Left lung (tissue), 10 donors: ENCODE results near the gene GALK1. TPM values are rescaled to one million over a fixed set of nuclear protein-coding genes. Genes with fewer than 3 reads are reported as not detected.

Experiments
- ATAC-seq: fragments of 200-7000 bp; cut with Tn5 transposase; one replicate; pipeline ENCODE4 v1.9.1; 2020; ENCODE audit warnings: moderate library complexity
- DNase-seq, 4 donors: peaks; one replicate each; pipeline ENCODE4 v3.0.0-alpha.2; 2013 to 2020
- H3K27ac ChIP-seq, 2 donors: fragments of 200-600 bp; sonication (generic) in 1 of 2; one replicate each; pipeline versions ENCODE4 v1.5.0 to v1.8.0; 2020 to 2021
- H3K27me3 ChIP-seq, 2 donors: fragments of 200-600 bp; sonication (generic) in 1 of 2; one replicate each; pipeline versions ENCODE4 v1.5.0 to v1.8.0; 2020 to 2021
- H3K36me3 ChIP-seq, 2 donors: fragments of 200-600 bp; sonication (generic) in 1 of 2; one replicate each; pipeline versions ENCODE4 v1.5.0 to v1.8.0; 2020 to 2021
- H3K4me1 ChIP-seq, 2 donors: fragments of 200-600 bp; one replicate each; pipeline ENCODE4 v1.8.0; 2021
- H3K4me3 ChIP-seq, 2 donors: fragments of 200-600 bp; sonication (generic) in 1 of 2; one replicate each; pipeline versions ENCODE4 v1.5.0 to v1.8.0; 2020 to 2021; ENCODE audit warnings: mild to moderate bottlenecking in 1 of 2
- H3K9me3 ChIP-seq, 2 donors: fragments of 200-600 bp; sonication (generic) in 1 of 2; one replicate each; pipeline versions ENCODE4 v1.5.0 to v1.8.0; 2020 to 2021
- intact Hi-C, 2 donors: fragments of 100-400 bp; cut with DNase I; formaldehyde crosslinking; loops; one replicate each; pipeline versions ENCODE4 v1.11.2 to v1.14.2; 2022
- polyA plus RNA-seq, 6 donors: library from polyadenylated mRNA; unstranded; fragments of 120-200 nt; gene quantifications; one replicate each; pipeline ENCODE4 v1.2.1, GENCODE V29; 2013; ENCODE audit not compliant: insufficient read length in 6 of 6
- total RNA-seq, 2 donors: library from RNA; stranded (reverse); fragmentation: NEBNext Ultra II Directional; extraction: Animal tissue kit (Norgen Biotek cat#: 25700); gene quantifications; one replicate each; pipeline ENCODE4 v1.2.1, GENCODE V29; 2021
- TF ChIP-seq, protein P1 (sequence below), 2 donors: fragments of 200-600 bp; sonication (generic) in 1 of 2; IDR thresholded peaks; one replicate each; pipeline versions ENCODE4 v1.5.0 to v1.8.0; 2021; ENCODE audit warnings: antibody characterized with exemption in 2 of 2
- donor health status: DM: no; HTN: yes; CAD: no.
- donor health status: DM: no; HTN: no; CAD: no.

The GALK1 gene
- total and polyA plus RNA-seq, 8 donors = 10.3 to 39.6 (median 16.4) TPM

DNA sequence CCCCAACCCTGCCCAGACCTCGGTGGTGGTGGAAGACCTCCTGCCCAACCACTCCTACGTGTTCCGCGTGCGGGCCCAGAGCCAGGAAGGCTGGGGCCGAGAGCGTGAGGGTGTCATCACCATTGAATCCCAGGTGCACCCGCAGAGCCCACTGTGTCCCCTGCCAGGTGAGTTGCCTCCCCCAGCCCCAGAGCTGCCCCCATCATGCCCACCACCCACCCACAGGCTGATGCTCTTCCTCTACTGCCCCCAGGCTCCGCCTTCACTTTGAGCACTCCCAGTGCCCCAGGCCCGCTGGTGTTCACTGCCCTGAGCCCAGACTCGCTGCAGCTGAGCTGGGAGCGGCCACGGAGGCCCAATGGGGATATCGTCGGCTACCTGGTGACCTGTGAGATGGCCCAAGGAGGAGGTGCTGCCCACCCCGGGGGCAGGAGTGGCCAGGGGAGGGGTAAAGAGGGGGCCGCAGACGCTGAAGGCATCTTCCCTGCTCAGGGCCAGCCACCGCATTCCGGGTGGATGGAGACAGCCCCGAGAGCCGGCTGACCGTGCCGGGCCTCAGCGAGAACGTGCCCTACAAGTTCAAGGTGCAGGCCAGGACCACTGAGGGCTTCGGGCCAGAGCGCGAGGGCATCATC is 8.4 kb downstream of the GALK1 start:
- intact Hi-C loops = no loop called here
- Histone ChIP-seq H3K27ac (no peak overlapping the region), H3K27me3 (no peaks in the 10 kb centered on the region), H3K36me3 (peaks cover 0 to 27% of the 10 kb centered on the region in 2 donors), H3K4me1 (peaks cover 5 to 30% of the 10 kb centered on the region in 2 donors), H3K9me3 (no peaks in the 10 kb centered on the region), H3K4me3 (no peak overlapping the region)
- ATAC-seq (no peak), DNase-seq (peak in 1 of 4 donors; percentile 70)
- TF ChIP-seq, protein P1, sequence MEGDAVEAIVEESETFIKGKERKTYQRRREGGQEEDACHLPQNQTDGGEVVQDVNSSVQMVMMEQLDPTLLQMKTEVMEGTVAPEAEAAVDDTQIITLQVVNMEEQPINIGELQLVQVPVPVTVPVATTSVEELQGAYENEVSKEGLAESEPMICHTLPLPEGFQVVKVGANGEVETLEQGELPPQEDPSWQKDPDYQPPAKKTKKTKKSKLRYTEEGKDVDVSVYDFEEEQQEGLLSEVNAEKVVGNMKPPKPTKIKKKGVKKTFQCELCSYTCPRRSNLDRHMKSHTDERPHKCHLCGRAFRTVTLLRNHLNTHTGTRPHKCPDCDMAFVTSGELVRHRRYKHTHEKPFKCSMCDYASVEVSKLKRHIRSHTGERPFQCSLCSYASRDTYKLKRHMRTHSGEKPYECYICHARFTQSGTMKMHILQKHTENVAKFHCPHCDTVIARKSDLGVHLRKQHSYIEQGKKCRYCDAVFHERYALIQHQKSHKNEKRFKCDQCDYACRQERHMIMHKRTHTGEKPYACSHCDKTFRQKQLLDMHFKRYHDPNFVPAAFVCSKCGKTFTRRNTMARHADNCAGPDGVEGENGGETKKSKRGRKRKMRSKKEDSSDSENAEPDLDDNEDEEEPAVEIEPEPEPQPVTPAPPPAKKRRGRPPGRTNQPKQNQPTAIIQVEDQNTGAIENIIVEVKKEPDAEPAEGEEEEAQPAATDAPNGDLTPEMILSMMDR (IDR thresholded peaks at IDR 0.05) = no peak

DNA sequence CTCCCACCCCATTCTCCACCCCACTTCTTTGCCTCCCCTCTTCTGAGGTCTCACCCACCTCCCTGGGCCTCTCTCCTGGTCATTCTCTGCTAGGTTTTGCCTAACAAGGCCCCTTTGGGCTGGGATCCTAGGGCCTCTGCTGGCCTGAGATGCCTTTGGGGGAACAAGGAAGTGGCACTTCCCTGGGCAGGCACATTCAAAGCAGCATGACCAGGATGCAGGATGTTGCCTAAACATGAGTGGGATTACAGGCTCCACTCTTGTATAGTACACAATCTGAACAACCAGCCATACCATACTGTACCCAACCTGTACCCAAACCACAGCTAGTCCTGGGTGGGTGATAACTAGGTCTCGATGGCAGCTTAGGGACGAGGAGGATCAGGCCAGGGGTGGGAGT is 9.0 kb downstream of the GALK1 start:
- no peaks in the 10 kb centered on the region for H3K27me3 ChIP-seq
- intact Hi-C loops = no loop called here
- peaks cover 5 to 30% of the 10 kb centered on the region in 2 donors for H3K4me1 ChIP-seq
- H3K36me3 ChIP-seq = peaks cover 0 to 27% of the 10 kb centered on the region in 2 donors
- ATAC-seq (no peak), DNase-seq (peak in 1 of 4 donors; percentile 24)
- no peaks in the 10 kb centered on the region for H3K9me3 ChIP-seq
- H3K4me3 ChIP-seq = no peak overlapping the region
- TF ChIP-seq, protein P1 (IDR thresholded peaks at IDR 0.05) = no peak
- no peak overlapping the region for H3K27ac ChIP-seq

DNA sequence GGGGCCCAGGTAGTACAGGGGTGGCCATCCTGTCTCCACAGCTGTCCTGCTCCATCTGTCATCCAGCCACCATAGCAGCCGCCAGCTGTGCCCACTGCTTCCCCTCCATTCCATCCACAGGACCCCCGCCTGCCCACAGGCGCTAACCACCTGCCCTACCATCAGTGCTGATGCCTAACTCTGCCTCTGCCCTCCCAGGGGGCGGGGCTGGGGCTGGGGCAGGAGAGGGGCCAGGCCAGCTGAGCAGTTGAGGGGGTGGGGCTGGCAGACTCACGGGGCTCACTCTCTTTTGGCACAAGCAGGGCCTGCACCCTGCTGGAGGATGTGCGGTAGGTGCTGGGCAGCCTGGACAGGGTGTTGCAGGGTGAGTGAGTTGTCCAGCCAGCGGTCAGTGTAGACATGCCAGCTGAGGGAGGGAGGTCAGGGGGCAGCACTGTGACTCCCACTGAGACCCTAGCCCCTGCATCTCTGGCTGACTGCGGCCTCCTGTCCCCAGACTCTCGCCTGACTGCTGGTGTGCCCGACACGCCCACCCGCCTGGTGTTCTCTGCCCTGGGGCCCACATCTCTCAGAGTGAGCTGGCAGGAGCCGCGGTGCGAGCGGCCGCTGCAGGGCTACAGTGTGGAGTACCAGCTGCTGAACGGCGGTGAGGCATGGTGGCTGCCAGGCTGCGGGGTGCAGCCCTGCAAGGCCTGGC is 9.6 kb downstream of the GALK1 start:
- intact Hi-C loops = no loop called here
- no peaks in the 10 kb centered on the region for H3K27me3 ChIP-seq
- no peak overlapping the region for H3K27ac ChIP-seq

DNA sequence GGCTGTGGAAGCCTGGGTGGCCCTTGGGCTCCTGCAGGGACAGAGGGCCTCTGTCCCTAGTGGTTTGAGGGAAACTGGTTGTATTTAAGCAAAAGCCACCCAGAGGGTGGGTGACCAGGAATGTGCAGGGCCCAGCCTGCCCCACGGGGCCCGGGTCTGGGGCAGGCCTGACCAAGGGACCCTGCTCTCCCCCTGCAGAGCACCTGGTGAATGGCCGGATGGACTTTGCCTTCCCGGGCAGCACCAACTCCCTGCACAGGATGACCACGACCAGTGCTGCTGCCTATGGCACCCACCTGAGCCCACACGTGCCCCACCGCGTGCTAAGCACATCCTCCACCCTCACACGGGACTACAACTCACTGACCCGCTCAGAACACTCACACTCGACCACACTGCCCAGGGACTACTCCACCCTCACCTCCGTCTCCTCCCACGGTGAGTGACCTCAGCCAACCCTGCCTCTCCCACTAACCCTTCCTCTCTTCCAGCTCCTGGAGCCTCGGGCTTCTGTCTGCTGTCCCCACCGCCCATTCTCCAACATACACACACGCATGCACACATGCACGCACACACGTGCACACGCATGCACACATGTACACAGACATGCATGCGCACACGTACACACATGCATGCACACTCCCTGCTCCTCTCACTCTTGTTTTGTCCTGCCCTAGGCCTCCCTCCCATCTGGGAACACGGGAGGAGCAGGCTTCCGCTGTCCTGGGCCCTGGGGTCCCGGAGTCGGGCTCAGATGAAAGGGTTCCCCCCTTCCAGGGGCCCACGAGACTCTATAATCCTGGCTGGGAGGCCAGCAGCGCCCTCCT is 10.4 kb downstream of the GALK1 start:
- ATAC-seq (no peak), DNase-seq (peak in 1 of 4 donors; percentile 67)
- H3K4me1 ChIP-seq = peaks cover 5 to 37% of the 10 kb centered on the region in 2 donors
- H3K4me3 ChIP-seq = no peak overlapping the region
- intact Hi-C loops = no loop called here
- H3K9me3 ChIP-seq = no peaks in the 10 kb centered on the region
- peaks cover 0 to 30% of the 10 kb centered on the region in 2 donors for H3K36me3 ChIP-seq
- H3K27me3 ChIP-seq = no peaks in the 10 kb centered on the region
- TF ChIP-seq, protein P1 (IDR thresholded peaks at IDR 0.05) = no peak
- H3K27ac ChIP-seq = no peak overlapping the region

More for the DNA sequence above, 9.6 kb downstream of the GALK1 start:
- no peaks in the 10 kb centered on the region for H3K9me3 ChIP-seq
- H3K4me1 ChIP-seq = peaks cover 5 to 30% of the 10 kb centered on the region in 2 donors
- no peak overlapping the region for H3K4me3 ChIP-seq
- TF ChIP-seq, protein P1 (IDR thresholded peaks at IDR 0.05) = no peak
- H3K36me3 ChIP-seq = peaks cover 0 to 28% of the 10 kb centered on the region in 2 donors
- DNase-seq (peak in 1 of 4 donors; percentile 68), ATAC-seq (no peak)
